Cardiac muscle cell (in vitro differentiated cells and primary cell): Measurements from ENCODE around the gene TPRA1. TPM values are rescaled to one million over a fixed set of nuclear protein-coding genes. Genes with fewer than 3 reads are reported as not detected.

Experiments used
- DNase-seq, 2 donors: peaks; one replicate each; pipeline versions ENCODE4 v3.0.0 to v3.0.0-alpha.2; 2010 to 2017; ENCODE audit warnings: low read depth in 1 of 2, low spot score in 1 of 2
- H3K27ac ChIP-seq: fragments of 200-600 bp; sonication (generic); 2 replicates; pipeline ENCODE4 v1.5.1; 2016
- H3K27me3 ChIP-seq: fragments of 200-600 bp; sonication (generic); 2 replicates; pipeline ENCODE4 v1.6.0; 2016; ENCODE audit warnings: control low read depth
- H3K36me3 ChIP-seq: fragments of 200-600 bp; sonication (generic); 2 replicates; pipeline ENCODE4 v1.5.1; 2016; ENCODE audit warnings: control low read depth
- H3K4me1 ChIP-seq: fragments of 200-600 bp; sonication (generic); 2 replicates; pipeline ENCODE4 v1.8.1; 2017; ENCODE audit warnings: low read depth, mild to moderate bottlenecking, mixed run types
- H3K4me3 ChIP-seq: fragments of 200-600 bp; sonication (generic); 2 replicates; pipeline ENCODE4 v1.5.1; 2016; ENCODE audit warnings: mild to moderate bottlenecking
- H3K9me3 ChIP-seq: fragments of 200-600 bp; sonication (generic); 2 replicates; pipeline ENCODE4 v1.5.1; 2017; ENCODE audit warnings: low read depth, mild to moderate bottlenecking, control low read depth
- polyA plus RNA-seq: library from polyadenylated mRNA; unstranded; fragments of >200 nt; fragmentation: Nextera tagmentation; extraction: Ambion mirVana; gene quantifications from 2 replicates; pipeline ENCODE4 v1.2.1, GENCODE V29; 2016
- total RNA-seq: library from RNA; depleted of rRNA; stranded (reverse); fragments of >200 nt; gene quantifications from 2 replicates; pipeline ENCODE4 v1.2.3, GENCODE V29; 2016
- TF ChIP-seq, protein P1 (sequence below): IDR thresholded peaks from 2 replicates; pipeline ENCODE4 v1.5.1; 2012; ENCODE audit warnings: low read depth, mild to moderate bottlenecking, low read length

TPRA1 gene
- total and polyA plus RNA-seq, 2 experiments from 2014 or later: 40.7 to 43.3 TPM

DNA sequence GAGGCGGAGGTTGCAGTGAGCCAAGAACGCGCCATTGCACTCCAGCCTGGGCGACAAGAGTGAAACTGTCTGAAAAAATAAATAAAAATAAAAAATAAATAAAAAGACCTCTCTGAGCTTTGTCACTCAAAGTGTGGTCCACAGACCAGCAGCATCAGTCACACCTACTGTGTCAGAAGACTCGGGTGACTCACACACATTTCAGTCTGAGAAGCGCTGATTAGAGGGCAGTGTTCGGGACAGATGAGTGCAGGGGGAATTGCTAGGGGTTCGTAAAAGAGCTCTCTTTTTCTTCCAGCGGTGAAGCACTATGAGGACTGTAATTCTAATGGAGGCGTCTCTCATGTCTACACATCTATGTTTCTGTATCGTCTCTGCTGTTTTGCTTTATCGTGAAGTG lies 44.1 kb upstream of the TPRA1 start:
- H3K27ac ChIP-seq: no peak overlapping the region
- H3K4me1 ChIP-seq: no peaks in the 10 kb centered on the region
- DNase-seq: no peak
- TF ChIP-seq, protein P1, sequence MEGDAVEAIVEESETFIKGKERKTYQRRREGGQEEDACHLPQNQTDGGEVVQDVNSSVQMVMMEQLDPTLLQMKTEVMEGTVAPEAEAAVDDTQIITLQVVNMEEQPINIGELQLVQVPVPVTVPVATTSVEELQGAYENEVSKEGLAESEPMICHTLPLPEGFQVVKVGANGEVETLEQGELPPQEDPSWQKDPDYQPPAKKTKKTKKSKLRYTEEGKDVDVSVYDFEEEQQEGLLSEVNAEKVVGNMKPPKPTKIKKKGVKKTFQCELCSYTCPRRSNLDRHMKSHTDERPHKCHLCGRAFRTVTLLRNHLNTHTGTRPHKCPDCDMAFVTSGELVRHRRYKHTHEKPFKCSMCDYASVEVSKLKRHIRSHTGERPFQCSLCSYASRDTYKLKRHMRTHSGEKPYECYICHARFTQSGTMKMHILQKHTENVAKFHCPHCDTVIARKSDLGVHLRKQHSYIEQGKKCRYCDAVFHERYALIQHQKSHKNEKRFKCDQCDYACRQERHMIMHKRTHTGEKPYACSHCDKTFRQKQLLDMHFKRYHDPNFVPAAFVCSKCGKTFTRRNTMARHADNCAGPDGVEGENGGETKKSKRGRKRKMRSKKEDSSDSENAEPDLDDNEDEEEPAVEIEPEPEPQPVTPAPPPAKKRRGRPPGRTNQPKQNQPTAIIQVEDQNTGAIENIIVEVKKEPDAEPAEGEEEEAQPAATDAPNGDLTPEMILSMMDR: no peak
- H3K36me3 ChIP-seq: no peaks in the 10 kb centered on the region
- H3K9me3 ChIP-seq: no peaks in the 10 kb centered on the region
- no peaks in the 10 kb centered on the region for H3K27me3 ChIP-seq
- no peak overlapping the region for H3K4me3 ChIP-seq

DNA sequence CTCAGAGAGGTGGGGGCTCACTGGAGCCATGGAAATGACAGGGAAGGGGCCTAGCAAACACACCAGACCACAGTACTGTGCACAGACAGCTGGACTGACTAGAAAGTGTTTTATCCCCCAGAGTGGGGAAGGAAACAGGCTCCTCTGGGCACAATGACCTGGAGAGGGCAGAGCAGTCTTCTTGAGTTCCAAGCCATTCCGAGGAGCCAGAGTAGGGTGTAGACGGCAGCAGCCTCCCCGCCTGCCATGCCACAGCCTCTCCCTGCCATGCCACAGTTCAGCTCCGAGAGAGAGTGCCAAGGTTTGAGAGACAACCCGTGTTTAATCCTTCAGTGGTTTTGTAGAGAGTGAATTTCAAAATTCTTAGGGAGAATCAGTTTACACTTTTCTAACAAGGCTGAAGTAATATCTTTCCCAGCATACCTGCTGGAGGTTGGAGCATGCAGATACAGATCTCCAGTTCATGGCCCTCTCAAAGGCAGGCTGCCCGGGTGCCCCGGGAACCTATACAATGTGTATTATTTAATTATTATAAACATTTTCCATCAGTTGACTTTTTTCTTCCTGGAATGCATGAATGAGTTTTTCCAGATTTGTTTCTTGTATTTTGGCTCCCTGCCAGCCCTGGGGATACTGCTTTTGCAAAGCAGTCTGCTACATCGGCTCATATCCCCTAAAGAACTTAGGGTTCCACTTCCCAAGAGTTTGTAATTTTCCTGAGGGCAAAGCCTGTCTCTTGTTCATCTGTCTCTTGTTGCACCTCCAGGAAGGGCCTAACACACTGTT lies 41.7 kb upstream of the TPRA1 start:
- Histone ChIP-seq H3K4me1 (no peaks in the 10 kb centered on the region), H3K4me3 (no peak overlapping the region), H3K36me3 (no peaks in the 10 kb centered on the region), H3K27me3 (peaks cover 16% of the 10 kb centered on the region), H3K9me3 (no peaks in the 10 kb centered on the region), H3K27ac (no peak overlapping the region)
- peak in 1 of 2 donors; percentile 15 for DNase-seq
- TF ChIP-seq, protein P1: no peak

DNA sequence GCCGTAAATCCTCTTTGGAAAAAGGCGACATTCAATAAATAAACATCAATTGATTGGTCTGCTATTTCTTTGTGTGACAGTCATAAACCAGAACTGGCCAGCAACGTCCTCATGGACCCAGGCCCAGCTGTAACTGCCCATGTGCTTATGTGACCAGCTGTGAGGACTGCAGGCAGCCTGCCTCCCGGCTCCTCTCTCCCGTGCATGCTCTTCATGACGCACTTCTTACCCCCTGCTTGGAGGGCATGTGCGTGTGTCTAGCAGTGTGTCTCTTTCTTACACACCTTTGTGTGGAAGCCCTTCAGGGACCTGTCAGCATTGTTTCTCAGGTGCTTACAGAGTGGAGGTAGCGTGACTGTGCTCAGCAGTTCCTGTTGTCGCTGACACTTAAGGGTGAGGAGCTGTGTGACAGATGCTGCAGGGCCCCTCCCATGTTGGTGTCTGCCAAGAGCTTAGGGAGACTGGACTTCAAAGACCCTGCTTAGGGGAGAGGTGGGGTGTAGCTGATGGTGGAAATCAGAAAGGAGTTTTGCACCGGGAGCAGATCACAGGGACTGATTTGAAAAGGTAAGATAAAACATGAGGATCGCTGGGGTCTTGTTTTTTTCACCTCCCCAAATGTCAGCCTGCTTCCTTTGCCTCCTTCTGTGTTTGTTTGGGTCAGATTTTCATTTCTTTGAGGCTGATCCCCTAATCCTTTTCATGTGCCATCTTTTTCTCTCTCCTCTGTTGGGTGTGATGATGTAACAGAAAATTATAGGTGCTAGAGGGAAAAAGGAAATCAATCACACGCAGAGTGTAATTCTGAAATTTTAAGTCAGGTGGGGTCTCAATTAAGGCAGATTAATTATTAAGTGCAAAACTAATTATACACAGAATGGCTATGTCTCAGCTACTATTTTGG lies 40.5 kb upstream of the TPRA1 start:
- Histone ChIP-seq H3K4me1 (no peaks in the 10 kb centered on the region), H3K27me3 (peaks cover 28% of the 10 kb centered on the region), H3K36me3 (no peaks in the 10 kb centered on the region), H3K4me3 (no peak overlapping the region), H3K9me3 (no peaks in the 10 kb centered on the region), H3K27ac (no peak overlapping the region)
- DNase-seq: no peak
- TF ChIP-seq, protein P1: no peak

DNA sequence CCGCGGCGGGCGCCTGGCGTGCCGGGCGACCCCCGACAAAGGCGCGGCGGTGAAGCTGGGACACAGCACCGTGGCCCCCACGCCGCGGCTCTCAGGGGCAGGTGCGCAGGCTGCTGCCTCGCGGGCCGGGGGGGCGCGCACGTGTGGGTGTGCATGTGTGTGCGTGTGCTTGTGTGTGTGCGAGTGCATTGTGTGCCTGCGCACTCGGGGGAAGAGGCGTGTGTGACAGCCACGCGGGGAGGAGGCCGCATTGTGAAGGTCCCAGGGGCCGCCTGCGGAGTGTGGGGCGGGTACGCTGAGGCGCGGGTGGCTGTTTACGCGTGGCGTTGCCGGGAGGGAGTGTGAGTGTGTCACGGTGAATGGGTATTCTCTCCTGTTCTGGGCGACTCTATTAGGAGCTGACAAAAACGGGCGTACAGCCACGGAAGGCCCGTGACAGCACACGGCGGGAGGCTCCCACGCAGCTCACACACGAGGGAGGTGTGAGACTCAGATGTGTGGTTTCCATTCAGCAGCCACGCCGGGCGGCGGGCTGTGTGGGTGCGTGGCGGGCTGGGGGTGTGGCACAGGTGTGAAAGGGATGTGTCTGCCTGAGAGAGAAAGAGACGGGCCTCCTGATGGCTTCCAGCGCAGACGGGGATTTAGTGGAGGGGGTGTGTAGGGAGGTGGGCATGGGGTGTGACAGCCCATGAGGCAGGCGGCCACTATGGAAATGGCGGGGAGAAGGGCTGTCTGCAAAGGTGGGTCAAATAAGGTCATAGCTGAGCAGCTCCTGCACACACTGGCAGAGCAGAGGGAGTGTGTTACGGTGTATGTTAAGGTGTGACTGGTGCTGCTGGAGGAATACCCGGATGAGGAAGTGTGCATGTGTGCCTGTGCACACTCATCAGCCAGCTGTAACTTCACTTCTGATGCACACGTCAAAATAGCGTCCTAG lies 39.2 kb upstream of the TPRA1 start:
- Histone ChIP-seq H3K27me3 (peaks cover 36% of the 10 kb centered on the region), H3K4me3 (peak overlapping the region; percentile 34), H3K27ac (no peak overlapping the region), H3K36me3 (no peaks in the 10 kb centered on the region), H3K4me1 (no peaks in the 10 kb centered on the region), H3K9me3 (no peaks in the 10 kb centered on the region)
- no peak for DNase-seq
- TF ChIP-seq, protein P1: no peak
